ENCODE results near the gene CASQ2. TPM values are rescaled to one million over a fixed set of nuclear protein-coding genes. Genes with fewer than 3 reads are reported as not detected.
A peak's percentile ranks its signal among the peaks of the same experiment; 100 is the strongest.

The CASQ2 gene
- total and polyA plus RNA-seq, 2 of the 13 experiments (the other 11 are each of a cell fraction or from before 2014, with no cell fraction given) = not detected

GRCh38 chr1:115727706-115728249 lies 40.7 kb downstream of the CASQ2 start (continued):
- no peak for TF ChIP-seq SOX13 (IDR thresholded peaks at IDR 0.05)
- TF ChIP-seq SOX13 (CRISPR knock-in tag; conservative IDR thresholded peaks at IDR 0.05 in 1 of 2, IDR thresholded peaks at IDR 0.05 in 1 of 2) = peak in 1 of 2 experiments; percentile 41; a peak in 1 of 4 replicates
- no peak for TF ChIP-seq ZNF546 (CRISPR knock-in tag; conservative IDR thresholded peaks at IDR 0.05)
- TF ChIP-seq ZFP37 (CRISPR knock-in tag; IDR thresholded peaks at IDR 0.05; ENCODE audit: borderline replicate concordance) = no peak
- TF ChIP-seq ZNF816 (CRISPR knock-in tag; IDR thresholded peaks at IDR 0.05; ENCODE audit: borderline replicate concordance) = no peak
- 0 out of 2 replicates have a peak, but pooled peaks have one; percentile 70 for TF ChIP-seq ZNF644 (CRISPR knock-in tag; IDR thresholded peaks at IDR 0.05; ENCODE audit: low read depth)
- TF ChIP-seq TFDP1 (CRISPR knock-in tag; IDR thresholded peaks at IDR 0.05; ENCODE audit: borderline replicate concordance) = no peak
- peak; percentile 28; the same call in 1 of the 2 replicates for TF ChIP-seq JUND (CRISPR knock-in tag; IDR thresholded peaks at IDR 0.05)
- peak; percentile 43; the same call in 1 of the 2 replicates for TF ChIP-seq ZGPAT (CRISPR knock-in tag; IDR thresholded peaks at IDR 0.05)
- peak; percentile 54 for TF ChIP-seq NR2F6 (IDR thresholded peaks at IDR 0.05)
- peak; percentile 50; the same call in 1 of the 2 replicates for TF ChIP-seq NR2F6 (CRISPR knock-in tag; IDR thresholded peaks at IDR 0.05)
- TF ChIP-seq PHB2 (IDR thresholded peaks at IDR 0.05; ENCODE audit: partially characterized antibody) = no peak
- no peak for TF ChIP-seq THAP8 (CRISPR knock-in tag; IDR thresholded peaks at IDR 0.05; ENCODE audit: borderline replicate concordance)
- no peak for TF ChIP-seq ZNF646 (CRISPR knock-in tag; IDR thresholded peaks at IDR 0.05)
- TF ChIP-seq ARID5B (CRISPR knock-in tag; IDR thresholded peaks at IDR 0.05) = peak; percentile 82; the same call in 1 of the 2 replicates
- TF ChIP-seq GLI4 (CRISPR knock-in tag; IDR thresholded peaks at IDR 0.05; ENCODE audit: borderline replicate concordance) = no peak
